HEK293T (cell line): ENCODE results near the gene TTC21A.

Experiments
- CTCF ChIA-PET: fragments of 350-600 bp; formaldehyde crosslinking; extraction: SDS; loops from one replicate; lab custom pipeline; 2021; ENCODE audit warnings: antibody characterized with exemption, inconsistent platforms; lab: Yijun Ruan, JAX
- POLR2A ChIA-PET: fragments of 350-600 bp; formaldehyde crosslinking; extraction: SDS; loops from one replicate; lab custom pipeline; 2020; ENCODE audit warnings: antibody characterized with exemption, inconsistent platforms; lab: Yijun Ruan, JAX
- DNase-seq: peaks from one replicate; pipeline ENCODE4 v3.0.0; 2012; ENCODE audit warnings: mixed read lengths; ENCODE audit errors: extremely low spot score
- ARNT ChIP-seq: fragments of 450-650 bp; IDR thresholded peaks from 2 replicates; pipeline ENCODE4 v1.6.1; 2017; ENCODE audit warnings: mild to moderate bottlenecking
- BHLHE40 ChIP-seq: fragments of 450-650 bp; IDR thresholded peaks from 2 replicates; pipeline ENCODE4 v1.6.1; 2016; ENCODE audit warnings: mild to moderate bottlenecking, moderate library complexity, borderline replicate concordance
- CTBP1 ChIP-seq: fragments of 450-650 bp; IDR thresholded peaks from 2 replicates; pipeline ENCODE4 v1.6.1; 2016; ENCODE audit warnings: borderline replicate concordance
- ELF4 ChIP-seq: fragments of 450-650 bp; IDR thresholded peaks from 2 replicates; pipeline ENCODE4 v1.6.1; 2017; ENCODE audit warnings: antibody characterized with exemption
- FOXA1 ChIP-seq: fragments of 450-650 bp; IDR thresholded peaks from 2 replicates; pipeline ENCODE4 v1.6.1; 2016; ENCODE audit warnings: mild to moderate bottlenecking
- FOXK2 ChIP-seq: fragments of 450-650 bp; IDR thresholded peaks from 2 replicates; pipeline ENCODE4 v1.6.1; 2016; ENCODE audit warnings: mild to moderate bottlenecking
- FOXM1 ChIP-seq: fragments of 450-650 bp; IDR thresholded peaks from 2 replicates; pipeline ENCODE4 v1.6.1; 2017; ENCODE audit warnings: mild to moderate bottlenecking, borderline replicate concordance
- HDGF ChIP-seq: fragments of 450-650 bp; IDR thresholded peaks from 2 replicates; pipeline ENCODE4 v1.6.1; 2017; ENCODE audit warnings: antibody characterized with exemption, borderline replicate concordance
- L3MBTL2 ChIP-seq: fragments of 450-650 bp; conservative IDR thresholded peaks from 2 replicates; pipeline ENCODE4 v1.6.1; 2016; ENCODE audit warnings: mild to moderate bottlenecking
- LEF1 ChIP-seq: fragments of 450-650 bp; IDR thresholded peaks from 2 replicates; pipeline ENCODE4 v1.6.1; 2017; ENCODE audit warnings: mild to moderate bottlenecking, borderline replicate concordance
- NFRKB ChIP-seq: fragments of 450-650 bp; IDR thresholded peaks from 2 replicates; pipeline ENCODE4 v1.6.1; 2016; ENCODE audit warnings: mild to moderate bottlenecking, moderate library complexity
- PKNOX1 ChIP-seq: fragments of 450-650 bp; IDR thresholded peaks from 2 replicates; pipeline ENCODE4 v1.6.1; 2016
- SP1 ChIP-seq: fragments of 450-650 bp; IDR thresholded peaks from 2 replicates; pipeline ENCODE4 v1.6.1; 2017
- SUZ12 ChIP-seq: fragments of 450-650 bp; IDR thresholded peaks from 2 replicates; pipeline ENCODE4 v1.6.1; 2016; ENCODE audit warnings: mild to moderate bottlenecking
- TARDBP ChIP-seq: fragments of 450-650 bp; IDR thresholded peaks from 2 replicates; pipeline ENCODE4 v1.6.1; 2016
- ZNF384 ChIP-seq: fragments of 450-650 bp; IDR thresholded peaks from 2 replicates; pipeline ENCODE4 v1.6.1; 2016

The TTC21A gene

GRCh38 chr3:39147711-39148434 is 40.4 kb downstream of the TTC21A start:
- POLR2A ChIA-PET = interaction anchor here (1.0 kb wide), 1 partner anchor 31 kb away, joined by 3 read pairs; no protein-coding TSS in a partner anchor
- CTCF ChIA-PET = no interaction called here
- TF ChIP-seq CTBP1 = no peak
- TF ChIP-seq FOXK2 = no peak
- DNase-seq = no peak

GRCh38 chr3:39148435-39149058 is 41.1 kb downstream of the TTC21A start:
- POLR2A ChIA-PET = no interaction called here
- no peak for DNase-seq
- CTCF ChIA-PET = interaction anchor here (0.6 kb wide), 1 partner anchor 125 kb away, joined by 3 read pairs; no protein-coding TSS in a partner anchor
- TF ChIP-seq SUZ12 (no peak), LEF1 (no peak), FOXK2 (no peak), FOXM1 (no peak), ARNT (no peak), ZNF384 (no peak), TARDBP (no peak), NFRKB (no peak)

- CTCF ChIA-PET = interaction anchor here (0.6 kb wide), 1 partner anchor 124 kb away, joined by 3 read pairs; no protein-coding TSS in a partner anchor
- POLR2A ChIA-PET = no interaction called here
- TF ChIP-seq ZNF384 = no peak
- no peak for TF ChIP-seq FOXK2
- no peak for TF ChIP-seq CTBP1
- no peak for TF ChIP-seq BHLHE40
- TF ChIP-seq NFRKB = no peak
- no peak for TF ChIP-seq PKNOX1
- TF ChIP-seq L3MBTL2 = no peak
- no peak for TF ChIP-seq FOXA1
- TF ChIP-seq ARNT = no peak
- TF ChIP-seq LEF1 = no peak
- no peak for DNase-seq
These were observed 41.6 kb downstream of the TTC21A start for GRCh38 chr3:39149059-39149455.

- POLR2A ChIA-PET = interaction anchor here (0.8 kb wide), 1 partner anchor 253 kb away, joined by 3 read pairs; no protein-coding TSS in a partner anchor
- no peak for DNase-seq
- TF ChIP-seq FOXA1 (no peak), CTBP1 (no peak), L3MBTL2 (no peak), ZNF384 (no peak)
- CTCF ChIA-PET = interaction anchor here (0.7 to 1.8 kb wide), 2 partner anchors 25 to 139 kb away, joined by 3 to 7 read pairs; no protein-coding TSS in a partner anchor
These were observed 42.1 kb downstream of the TTC21A start for GRCh38 chr3:39149498-39150147.

- ChIA-PET POLR2A (interaction anchor here (0.6 to 0.8 kb wide), 2 partner anchors 253 to 256 kb away, joined by 3 read pairs; partner anchors contain the start of gene RPSA), CTCF (interaction anchor here (0.7 to 1.8 kb wide), 2 partner anchors 25 to 138 kb away, joined by 3 to 7 read pairs; no protein-coding TSS in a partner anchor)
- DNase-seq = no peak
- TF ChIP-seq SUZ12 = no peak
- TF ChIP-seq FOXK2 = no peak
- no peak for TF ChIP-seq FOXM1
- no peak for TF ChIP-seq ARNT
- TF ChIP-seq ELF4 = no peak
These were observed 42.8 kb downstream of the TTC21A start for GRCh38 chr3:39150148-39150802.

GRCh38 chr3:39150803-39151631 is 43.5 kb downstream of the TTC21A start:
- no peak for DNase-seq
- no peak for TF ChIP-seq TARDBP
- no peak for TF ChIP-seq CTBP1
- no peak for TF ChIP-seq L3MBTL2
- TF ChIP-seq LEF1 = no peak
- TF ChIP-seq HDGF = no peak
- no peak for TF ChIP-seq FOXA1
- POLR2A ChIA-PET = interaction anchor here (0.6 to 0.8 kb wide), 2 partner anchors 43 to 256 kb away, joined by 3 read pairs; partner anchors contain the start of genes RPSA and TTC21A
- CTCF ChIA-PET = interaction anchor here (1.8 kb wide), 1 partner anchor 137 kb away, joined by 7 read pairs; no protein-coding TSS in a partner anchor

GRCh38 chr3:39153977-39154279 is 46.4 kb downstream of the TTC21A start:
- no peak for DNase-seq
- ChIA-PET CTCF (interaction anchor here (0.6 kb wide), 1 partner anchor 325 kb away, joined by 3 read pairs; no protein-coding TSS in a partner anchor), POLR2A (interaction anchor here (2.7 kb wide), 1 partner anchor 24 kb away, joined by 9 read pairs; no protein-coding TSS in a partner anchor)
- TF ChIP-seq L3MBTL2 (no peak), NFRKB (no peak), FOXK2 (no peak), SUZ12 (no peak), ELF4 (no peak), CTBP1 (no peak), FOXM1 (no peak), PKNOX1 (no peak), LEF1 (no peak), FOXA1 (no peak), SP1 (no peak), ZNF384 (no peak), ARNT (no peak), BHLHE40 (no peak), HDGF (no peak)
